Germinal center (tissue), 1 donor: ENCODE data around the gene CENPS.
"Not testable (repeated sequence)": the region's sequence is repeated elsewhere in the genome, so short reads cannot be mapped to it uniquely, and the experiment has no call there.

ENCODE experiments used
- DNase-seq: peaks from one replicate; pipeline ENCODE4 v3.0.0; 2012; ENCODE audit warnings: mixed read lengths, low spot score

The CENPS gene

DNA sequence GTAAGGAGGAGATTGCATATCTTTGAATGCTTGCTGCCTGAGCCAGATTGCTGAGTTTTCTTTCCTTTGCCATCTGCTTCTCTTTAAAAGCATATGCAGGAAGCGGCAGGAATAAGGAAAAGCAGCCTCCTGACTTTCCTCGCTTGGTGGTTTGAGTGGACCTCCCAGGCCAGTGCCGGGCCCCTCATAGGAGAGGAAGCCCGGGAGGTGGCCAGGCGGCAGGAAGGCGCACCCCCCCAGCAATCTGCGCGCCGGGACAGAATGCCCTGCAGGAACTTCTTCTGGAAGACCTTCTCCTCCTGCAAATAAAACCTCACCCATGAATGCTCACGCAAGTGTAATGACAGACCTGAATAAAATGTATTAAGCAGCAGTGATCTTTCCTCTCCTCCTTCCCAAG is 21.1 kb downstream of the CENPS start:
- no peak for DNase-seq

- DNase-seq, result no peak
Observed at GRCh38 chr1:10456048-10456447, 25.8 kb downstream of the CENPS start.

DNA sequence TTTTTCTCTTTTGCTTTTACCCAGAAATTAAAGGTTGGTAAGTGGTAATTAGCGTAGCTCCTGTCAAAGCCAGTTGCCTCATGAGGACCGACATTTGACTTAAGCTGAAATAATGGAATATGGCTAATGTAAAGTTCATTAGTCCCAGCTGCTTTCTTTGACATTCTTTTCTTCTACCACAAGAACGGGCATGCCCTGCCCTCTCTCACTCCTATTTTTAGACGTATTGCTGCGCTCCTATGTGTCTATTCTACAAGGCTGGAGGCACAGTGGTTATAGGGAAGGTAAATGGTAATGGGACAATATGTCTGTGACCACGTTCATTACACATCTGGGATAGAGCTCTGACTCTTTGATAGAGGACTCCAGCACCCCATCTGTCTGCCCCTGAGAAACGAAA is 26.4 kb downstream of the CENPS start:
- no peak for DNase-seq

DNA sequence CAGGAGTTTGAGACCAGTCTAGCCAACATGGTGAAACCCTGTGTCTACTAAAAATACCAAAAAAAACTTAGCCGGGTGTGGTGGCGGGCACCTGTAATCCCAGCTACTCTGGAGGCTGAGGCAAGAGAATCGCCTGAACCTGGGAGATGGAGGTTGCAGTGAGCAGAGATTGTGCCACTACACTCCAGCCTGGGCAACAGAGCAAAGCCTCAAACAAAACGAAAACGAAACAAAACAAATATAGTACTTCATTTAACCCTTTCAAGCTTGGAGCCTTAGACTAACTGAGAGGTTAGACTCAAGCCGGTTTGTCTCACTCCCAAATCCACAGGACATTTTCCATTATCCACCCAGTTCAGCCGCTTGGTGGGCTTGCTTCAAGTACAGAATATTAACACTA is 27.2 kb downstream of the CENPS start:
- not testable (repeated sequence) for DNase-seq

- DNase-seq, result no peak
Observed at GRCh38 chr1:10457875-10458274, 27.6 kb downstream of the CENPS start.

- DNase-seq, result no peak
Observed at GRCh38 chr1:10459184-10459583, 29.0 kb downstream of the CENPS start.

GRCh38 chr1:10467078-10467477 is 36.8 kb downstream of the CENPS start:
- DNase-seq, result no peak

- no peak for DNase-seq
Observed at GRCh38 chr1:10470043-10470442, 39.8 kb downstream of the CENPS start.

GRCh38 chr1:10471411-10472219 is 41.4 kb downstream of the CENPS start:
- DNase-seq, result no peak

- peak; percentile 91 for DNase-seq
Observed at GRCh38 chr1:10472220-10473144, 42.2 kb downstream of the CENPS start, which contains the start of gene DFFA. DFFA (minus strand) TSS chr1:10472529; CDS start chr1:10472458, 71 bp downstream.

DNA sequence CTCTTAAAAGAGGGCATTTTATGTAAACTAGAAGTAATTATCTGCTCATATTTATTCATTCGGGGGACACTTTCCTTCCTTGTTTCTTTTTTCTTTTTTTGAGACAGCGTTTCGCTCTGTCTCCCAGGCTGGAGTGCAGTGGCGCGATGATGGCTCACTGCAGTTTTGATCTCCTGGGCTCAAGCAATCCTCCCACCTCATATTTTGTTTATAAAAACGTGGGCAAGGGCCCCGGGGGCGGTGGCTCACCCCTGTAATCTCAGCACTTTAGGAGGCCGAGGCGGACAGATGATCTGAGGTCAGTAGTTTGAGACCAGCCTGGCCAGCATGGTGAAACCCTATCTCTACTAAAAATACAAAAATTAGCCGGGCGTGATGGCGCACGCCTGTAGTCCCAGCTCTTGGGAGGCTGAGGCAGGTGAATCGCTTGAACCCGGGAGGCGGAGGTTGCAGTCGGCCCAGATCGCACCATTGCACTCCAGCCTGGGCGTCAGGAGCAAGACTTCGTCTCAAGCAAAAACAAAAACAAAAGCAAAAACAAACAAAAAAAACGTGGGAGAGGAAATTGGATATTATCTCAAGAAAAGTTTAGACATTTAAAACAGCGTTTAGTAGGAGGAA is 43.0 kb downstream of the CENPS start:
- no peak for DNase-seq

GRCh38 chr1:10474309-10474612 is 44.0 kb downstream of the CENPS start:
- DNase-seq, result not testable (repeated sequence)

GRCh38 chr1:10474613-10475507 is 44.6 kb downstream of the CENPS start, which contains the start of gene PEX14:
PEX14 (plus strand) TSS chr1:10474950; CDS start chr1:10474967, 17 bp downstream.
- DNase-seq, result peak; percentile 91

DNA sequence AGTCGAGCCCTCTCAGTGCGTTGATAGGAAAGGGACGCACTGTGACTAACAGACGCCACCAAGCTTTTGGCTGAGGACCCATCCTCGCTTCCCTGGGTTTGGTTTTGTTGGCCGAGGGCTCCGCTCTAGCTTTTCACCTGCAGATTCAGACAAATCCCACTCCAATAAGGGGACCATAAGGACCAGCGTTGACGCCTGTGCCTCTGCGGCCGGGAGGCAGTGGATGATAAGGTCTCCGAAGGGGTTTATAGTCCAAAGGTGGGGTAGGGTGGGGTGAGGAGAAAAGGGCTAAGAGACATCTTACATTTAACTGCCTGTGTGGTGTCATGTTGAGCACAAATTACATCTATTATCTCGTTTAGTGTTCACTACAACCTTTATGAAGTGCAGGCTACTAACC is 45.3 kb downstream of the CENPS start:
- DNase-seq, result no peak

DNA sequence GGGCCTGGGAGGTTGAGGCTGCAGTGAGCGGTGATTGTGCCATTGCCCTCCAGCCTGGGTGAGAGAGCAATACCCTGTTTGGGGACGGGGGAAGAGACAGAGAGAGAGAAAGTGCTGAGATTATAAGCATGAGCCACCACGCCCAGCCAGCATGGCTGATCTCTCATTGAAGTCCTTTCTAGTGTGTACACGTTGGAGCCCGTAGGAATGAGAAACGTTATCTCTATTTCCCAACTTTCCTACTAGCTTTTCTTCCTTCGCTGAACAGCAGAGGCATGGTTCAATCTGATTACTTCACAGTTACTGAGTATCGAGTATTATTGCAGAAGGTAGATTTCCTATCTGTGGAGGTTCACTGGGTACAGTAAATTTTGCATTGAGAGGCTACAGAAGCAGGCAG is 49.1 kb downstream of the CENPS start:
- no peak for DNase-seq

GRCh38 chr1:10480614-10481013 is 50.4 kb downstream of the CENPS start:
- no peak for DNase-seq

GRCh38 chr1:10484521-10484920 is 54.3 kb downstream of the CENPS start:
- DNase-seq, result no peak

DNA sequence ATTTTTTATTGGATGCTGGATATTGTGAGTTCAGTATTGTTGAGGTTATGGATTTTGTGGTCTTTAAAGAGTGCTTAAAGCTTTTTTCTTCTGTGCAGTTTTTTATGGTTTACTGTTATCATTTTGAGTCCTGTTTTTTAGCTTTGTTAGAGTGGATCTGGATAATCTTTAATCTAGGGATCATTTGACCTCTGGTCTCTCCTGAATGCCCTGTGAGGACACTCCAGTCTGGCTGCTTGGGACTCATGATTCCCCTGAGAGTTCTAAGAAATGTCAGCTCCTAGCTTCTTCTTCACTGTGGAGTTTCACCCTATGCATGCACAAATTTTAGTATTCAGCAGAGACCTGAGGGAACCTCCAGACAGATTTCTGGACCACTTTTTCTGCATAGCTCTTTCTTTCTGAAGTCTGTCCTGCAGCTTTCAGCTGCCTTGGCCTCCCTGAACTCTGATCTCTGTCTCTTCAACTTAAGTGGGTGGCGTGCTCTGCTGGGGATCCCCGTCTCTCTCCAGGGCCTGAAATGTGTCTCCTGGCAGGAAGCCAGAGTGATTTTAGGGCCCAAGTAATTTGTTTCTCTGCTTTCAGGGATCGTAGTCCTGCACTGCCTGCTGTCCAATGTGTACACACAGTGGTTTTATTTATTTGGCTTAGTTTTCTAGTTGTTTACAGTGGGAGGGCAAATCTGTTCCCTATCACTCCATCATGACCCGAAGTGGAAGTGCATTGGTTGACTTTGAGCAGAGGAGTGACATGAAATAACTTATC is 59.2 kb downstream of the CENPS start:
- DNase-seq, result no peak

GRCh38 chr1:10490286-10490970 is 60.2 kb downstream of the CENPS start:
- no peak for DNase-seq
